Tibial artery (tissue), 4 donors: ENCODE data around the gene SLC25A20.

Experiments
- DNase-seq, 2 donors: peaks; one replicate each; pipeline ENCODE4 v3.0.0-alpha.2; 2019
- H3K27ac ChIP-seq, 2 donors: fragments of 200-600 bp; sonication (generic) in 1 of 2; 1 replicate in 1 of 2; 2 replicates in 1 of 2; pipeline ENCODE4 v1.5.1; 2018 to 2019; ENCODE audit warnings: mild to moderate bottlenecking in 1 of 2
- H3K27me3 ChIP-seq, 2 donors: fragments of 200-600 bp; sonication (generic) in 1 of 2; one replicate each; pipeline versions ENCODE4 v1.5.1 to v1.6.0; 2016 to 2019
- H3K36me3 ChIP-seq, 3 donors: fragments of 200-600 bp; sonication (generic) in 2 of 3; one replicate each; pipeline ENCODE4 v1.5.1; 2016 to 2019; ENCODE audit warnings: mild to moderate bottlenecking in 2 of 3
- H3K4me1 ChIP-seq, 4 donors: fragments of 200-600 bp; sonication (generic) in 2 of 4; 1 replicate in 3 of 4; 2 replicates in 1 of 4; pipeline ENCODE4 v1.5.1; 2016 to 2019
- H3K4me3 ChIP-seq, 2 donors: fragments of 200-600 bp; sonication (generic) in 1 of 2; 1 replicate in 1 of 2; 2 replicates in 1 of 2; pipeline ENCODE4 v1.5.1; 2018 to 2019; ENCODE audit warnings: mild to moderate bottlenecking in 2 of 2
- H3K9me3 ChIP-seq, 3 donors: fragments of 200-600 bp; sonication (generic) in 1 of 3; one replicate each; pipeline ENCODE4 v1.5.1; 2016 to 2019
- CTCF ChIP-seq, 2 experiments: fragments of 200-600 bp in 1 of 2; fragments of 450-650 bp in 1 of 2; IDR thresholded peaks; one replicate each; pipeline ENCODE4 v1.5.1; 2017 to 2019; ENCODE audit warnings: antibody characterized with exemption in 2 of 2, mild to moderate bottlenecking in 1 of 2, moderate library complexity in 1 of 2
- intact Hi-C: fragments of 100-400 bp; cut with DNase I; formaldehyde crosslinking; loops from one replicate; pipeline ENCODE4 v1.15.0; 2023; ENCODE audit warnings: low total_unique reads

The SLC25A20 gene

GRCh38 chr3:48851407-48851806 lies 47.3 kb downstream of the SLC25A20 start:
- DNase-seq = no peak
- Histone ChIP-seq H3K27me3 (no peaks in the 10 kb centered on the region), H3K36me3 (peaks cover 0 to 10% (median 3%) of the 10 kb centered on the region in 3 donors), H3K27ac (no peak overlapping the region), H3K4me1 (peaks cover 0 to 12% (median 7%) of the 10 kb centered on the region in 4 donors), H3K9me3 (no peaks in the 10 kb centered on the region), H3K4me3 (no peak overlapping the region)
- intact Hi-C loops = no loop called here
- TF ChIP-seq CTCF (IDR thresholded peaks at IDR 0.05) = no peak

- no peak overlapping the region for H3K4me3 ChIP-seq
Observed at GRCh38 chr3:48848816-48849515, 49.7 kb downstream of the SLC25A20 start.

GRCh38 chr3:48847504-48848423 lies 50.9 kb downstream of the SLC25A20 start, which contains the start of gene PRKAR2A:
PRKAR2A (minus strand) TSS chr3:48847874; CDS start chr3:48847596, 278 bp downstream.
- no peaks in the 10 kb centered on the region for H3K36me3 ChIP-seq
- H3K4me3 ChIP-seq = peak within 1 kb of the TSS; percentile 66 to 94
- H3K9me3 ChIP-seq = no peaks in the 10 kb centered on the region
- no peaks in the 10 kb centered on the region for H3K27me3 ChIP-seq
- H3K4me1 ChIP-seq = peaks cover 0 to 29% (median 23%) of the 10 kb centered on the region in 4 donors
- peak; percentile 88 to 94 for DNase-seq
- H3K27ac ChIP-seq = peak within 1 kb of the TSS; percentile 86 to 98
- intact Hi-C loops = loop anchor here (2.0 kb wide), 1 partner anchor 71 kb away; the partner anchor contains the start of gene ARIH2
- TF ChIP-seq CTCF (IDR thresholded peaks at IDR 0.05) = no peak

More at GRCh38 chr3:48848816-48849515, 49.7 kb downstream of the SLC25A20 start:
- intact Hi-C loops = no loop called here
- Histone ChIP-seq H3K9me3 (no peaks in the 10 kb centered on the region), H3K27me3 (no peaks in the 10 kb centered on the region), H3K36me3 (no peaks in the 10 kb centered on the region), H3K4me1 (peaks cover 0 to 29% (median 23%) of the 10 kb centered on the region in 4 donors), H3K27ac (peak overlapping the region; percentile 86 to 98)
- no peak for DNase-seq
- TF ChIP-seq CTCF (IDR thresholded peaks at IDR 0.05) = no peak

GRCh38 chr3:48847053-48847503 lies 51.6 kb downstream of the SLC25A20 start:
- peak overlapping the region; percentile 86 to 98 for H3K27ac ChIP-seq
- peak overlapping the region; percentile 66 to 94 for H3K4me3 ChIP-seq
- no peak for TF ChIP-seq CTCF (IDR thresholded peaks at IDR 0.05)
- peak; percentile 74 to 92 for DNase-seq
- peaks cover 0 to 29% (median 23%) of the 10 kb centered on the region in 4 donors for H3K4me1 ChIP-seq
- intact Hi-C loops = loop anchor here (2.0 kb wide), 1 partner anchor 72 kb away; the partner anchor contains the start of gene ARIH2
- H3K36me3 ChIP-seq = no peaks in the 10 kb centered on the region
- H3K9me3 ChIP-seq = no peaks in the 10 kb centered on the region
- H3K27me3 ChIP-seq = no peaks in the 10 kb centered on the region

- Histone ChIP-seq H3K4me3 (peak overlapping the region in 1 of 2 donors; percentile 66), H3K36me3 (no peaks in the 10 kb centered on the region), H3K27ac (peak overlapping the region in 1 of 2 donors; percentile 98), H3K27me3 (no peaks in the 10 kb centered on the region), H3K9me3 (no peaks in the 10 kb centered on the region), H3K4me1 (peaks cover 0 to 29% (median 23%) of the 10 kb centered on the region in 4 donors)
- TF ChIP-seq CTCF (IDR thresholded peaks at IDR 0.05) = no peak
- no peak for DNase-seq
- intact Hi-C loops = no loop called here
Observed at GRCh38 chr3:48845170-48845569, 53.5 kb downstream of the SLC25A20 start.
